Activated T-cell treated with anti-CD3 and anti-CD28 coated beads, Interleukin-2, amount 50 U/mL, for 72 hours (primary cell): ENCODE data around the gene NPAS3. TPM values are rescaled to one million over a fixed set of nuclear protein-coding genes. Genes with fewer than 3 reads are reported as not detected.

Source experiments
- ATAC-seq, 2 donors: fragments of 150-1000 bp; cut with Tn5 transposase; replicated peaks in 1 of 2; 2 replicates each; pipeline ENCODE4 v1.10.0; 2021; ENCODE audit warnings: moderate library complexity in 2 of 2, mild to moderate bottlenecking in 1 of 2
- DNase-seq, 2 donors: peaks; one replicate each; pipeline ENCODE4 v3.0.0; 2021 to 2022; ENCODE audit warnings: mixed read lengths in 1 of 2
- H3K27ac Mint-ChIP-seq: one replicate; pipeline ENCODE4 v1.8.0; 2022; ENCODE audit warnings: mild to moderate bottlenecking, moderate library complexity, mixed read lengths
- H3K27me3 Mint-ChIP-seq: one replicate; pipeline ENCODE4 v1.8.0; 2022; ENCODE audit warnings: low read depth, mixed read lengths
- H3K36me3 Mint-ChIP-seq, 2 donors: one replicate each; pipeline ENCODE4 v1.8.0; 2022; ENCODE audit warnings: mixed read lengths in 2 of 2, mild to moderate bottlenecking in 1 of 2; ENCODE audit not compliant: insufficient read depth in 2 of 2
- H3K4me1 Mint-ChIP-seq: one replicate; pipeline ENCODE4 v1.8.0; 2022; ENCODE audit warnings: low read depth, mixed read lengths
- H3K4me3 Mint-ChIP-seq, 2 donors: one replicate each; pipeline ENCODE4 v1.8.0; 2022; ENCODE audit warnings: mild to moderate bottlenecking in 2 of 2, mixed read lengths in 2 of 2, moderate library complexity in 2 of 2
- H3K9me3 Mint-ChIP-seq, 2 donors: one replicate each; pipeline ENCODE4 v1.8.0; 2022; ENCODE audit warnings: mixed read lengths in 2 of 2
- total RNA-seq, 2 donors: library from RNA; stranded (reverse); gene quantifications; one replicate each; pipeline ENCODE4 v1.2.3, GENCODE V29; 2022

NPAS3 gene
- total RNA-seq, 2 donors from 2014 or later: not detected

- H3K36me3 Mint-ChIP-seq: no peaks in the 10 kb centered on the region
- H3K27ac Mint-ChIP-seq: no peak overlapping the region
- H3K4me3 Mint-ChIP-seq: no peak overlapping the region
- no peaks in the 10 kb centered on the region for H3K9me3 Mint-ChIP-seq
- H3K27me3 Mint-ChIP-seq: no peaks in the 10 kb centered on the region
- ATAC-seq: no peak
- DNase-seq: no peak
- no peaks in the 10 kb centered on the region for H3K4me1 Mint-ChIP-seq
Measured at GRCh38 chr14:33617154-33617553, 678.5 kb downstream of the NPAS3 start.

- no peaks in the 10 kb centered on the region for H3K36me3 Mint-ChIP-seq
- no peak overlapping the region for H3K27ac Mint-ChIP-seq
- H3K27me3 Mint-ChIP-seq: no peaks in the 10 kb centered on the region
- no peak for DNase-seq
- H3K9me3 Mint-ChIP-seq: no peaks in the 10 kb centered on the region
- no peak for ATAC-seq
- no peaks in the 10 kb centered on the region for H3K4me1 Mint-ChIP-seq
- H3K4me3 Mint-ChIP-seq: no peak overlapping the region
Measured at GRCh38 chr14:33618361-33619105, 679.9 kb downstream of the NPAS3 start.

- Mint-ChIP-seq H3K4me3 (no peak overlapping the region), H3K27me3 (no peaks in the 10 kb centered on the region), H3K9me3 (peaks cover 0 to 2% of the 10 kb centered on the region in 2 donors), H3K27ac (no peak overlapping the region), H3K4me1 (no peaks in the 10 kb centered on the region), H3K36me3 (no peaks in the 10 kb centered on the region)
- ATAC-seq (no peak), DNase-seq (no peak)
Measured at GRCh38 chr14:33622496-33622895, 683.8 kb downstream of the NPAS3 start.

GRCh38 chr14:33629792-33630191 lies 691.1 kb downstream of the NPAS3 start:
- no peaks in the 10 kb centered on the region for H3K36me3 Mint-ChIP-seq
- no peak overlapping the region for H3K27ac Mint-ChIP-seq
- ATAC-seq (no peak), DNase-seq (no peak)
- H3K4me1 Mint-ChIP-seq: no peaks in the 10 kb centered on the region
- no peak overlapping the region for H3K4me3 Mint-ChIP-seq
- no peaks in the 10 kb centered on the region for H3K27me3 Mint-ChIP-seq
- H3K9me3 Mint-ChIP-seq: peaks cover 0 to 2% of the 10 kb centered on the region in 2 donors

- no peaks in the 10 kb centered on the region for H3K27me3 Mint-ChIP-seq
- DNase-seq (no peak), ATAC-seq (no peak)
- H3K4me3 Mint-ChIP-seq: no peak overlapping the region
- H3K9me3 Mint-ChIP-seq: peaks cover 0 to 5% of the 10 kb centered on the region in 2 donors
- no peak overlapping the region for H3K27ac Mint-ChIP-seq
- no peaks in the 10 kb centered on the region for H3K36me3 Mint-ChIP-seq
- H3K4me1 Mint-ChIP-seq: no peaks in the 10 kb centered on the region
Measured at GRCh38 chr14:33631021-33631420, 692.3 kb downstream of the NPAS3 start.

GRCh38 chr14:33631441-33631840 lies 692.8 kb downstream of the NPAS3 start:
- Mint-ChIP-seq H3K4me1 (no peaks in the 10 kb centered on the region), H3K36me3 (no peaks in the 10 kb centered on the region), H3K27ac (no peak overlapping the region), H3K4me3 (no peak overlapping the region), H3K9me3 (peaks cover 0 to 5% of the 10 kb centered on the region in 2 donors), H3K27me3 (no peaks in the 10 kb centered on the region)
- ATAC-seq: no peak
- DNase-seq: no peak

GRCh38 chr14:33634631-33635030 lies 696.0 kb downstream of the NPAS3 start:
- DNase-seq (no peak), ATAC-seq (no peak)
- H3K4me3 Mint-ChIP-seq: no peak overlapping the region
- H3K27ac Mint-ChIP-seq: no peak overlapping the region
- H3K9me3 Mint-ChIP-seq: peaks cover 0 to 3% of the 10 kb centered on the region in 2 donors
- H3K36me3 Mint-ChIP-seq: no peaks in the 10 kb centered on the region
- H3K4me1 Mint-ChIP-seq: no peaks in the 10 kb centered on the region
- no peaks in the 10 kb centered on the region for H3K27me3 Mint-ChIP-seq

GRCh38 chr14:33636716-33637115 lies 698.0 kb downstream of the NPAS3 start:
- ATAC-seq (no peak), DNase-seq (no peak)
- H3K36me3 Mint-ChIP-seq: no peaks in the 10 kb centered on the region
- H3K4me1 Mint-ChIP-seq: no peaks in the 10 kb centered on the region
- no peak overlapping the region for H3K27ac Mint-ChIP-seq
- H3K4me3 Mint-ChIP-seq: no peak overlapping the region
- H3K9me3 Mint-ChIP-seq: peaks cover 0 to 3% of the 10 kb centered on the region in 2 donors
- H3K27me3 Mint-ChIP-seq: no peaks in the 10 kb centered on the region

- DNase-seq (no peak), ATAC-seq (no peak)
- no peaks in the 10 kb centered on the region for H3K36me3 Mint-ChIP-seq
- no peaks in the 10 kb centered on the region for H3K4me1 Mint-ChIP-seq
- no peaks in the 10 kb centered on the region for H3K27me3 Mint-ChIP-seq
- no peak overlapping the region for H3K27ac Mint-ChIP-seq
- no peaks in the 10 kb centered on the region for H3K9me3 Mint-ChIP-seq
- H3K4me3 Mint-ChIP-seq: no peak overlapping the region
Measured at GRCh38 chr14:33642080-33642479, 703.4 kb downstream of the NPAS3 start.

- Mint-ChIP-seq H3K27ac (no peak overlapping the region), H3K4me1 (no peaks in the 10 kb centered on the region), H3K4me3 (no peak overlapping the region), H3K27me3 (no peaks in the 10 kb centered on the region), H3K9me3 (no peaks in the 10 kb centered on the region), H3K36me3 (no peaks in the 10 kb centered on the region)
- ATAC-seq (no peak), DNase-seq (no peak)
Measured at GRCh38 chr14:33642691-33643244, 704.1 kb downstream of the NPAS3 start.

- peaks cover 0 to under 1% of the 10 kb centered on the region in 2 donors for H3K9me3 Mint-ChIP-seq
- H3K4me3 Mint-ChIP-seq: no peak overlapping the region
- ATAC-seq (no peak), DNase-seq (no peak)
- no peaks in the 10 kb centered on the region for H3K36me3 Mint-ChIP-seq
- H3K4me1 Mint-ChIP-seq: no peaks in the 10 kb centered on the region
- no peak overlapping the region for H3K27ac Mint-ChIP-seq
- H3K27me3 Mint-ChIP-seq: no peaks in the 10 kb centered on the region
Measured at GRCh38 chr14:33643426-33644181, 704.9 kb downstream of the NPAS3 start.

GRCh38 chr14:33646692-33647260 lies 708.1 kb downstream of the NPAS3 start:
- H3K36me3 Mint-ChIP-seq: no peaks in the 10 kb centered on the region
- DNase-seq (no peak), ATAC-seq (no peak)
- peaks cover 0 to 2% of the 10 kb centered on the region in 2 donors for H3K9me3 Mint-ChIP-seq
- H3K27me3 Mint-ChIP-seq: no peaks in the 10 kb centered on the region
- H3K4me3 Mint-ChIP-seq: no peak overlapping the region
- no peaks in the 10 kb centered on the region for H3K4me1 Mint-ChIP-seq
- H3K27ac Mint-ChIP-seq: no peak overlapping the region

GRCh38 chr14:33647385-33647786 lies 708.7 kb downstream of the NPAS3 start:
- Mint-ChIP-seq H3K9me3 (peaks cover 0 to 2% of the 10 kb centered on the region in 2 donors), H3K27ac (no peak overlapping the region), H3K36me3 (no peaks in the 10 kb centered on the region), H3K4me3 (no peak overlapping the region), H3K4me1 (no peaks in the 10 kb centered on the region), H3K27me3 (no peaks in the 10 kb centered on the region)
- ATAC-seq (no peak), DNase-seq (no peak)
